GM12878 (cell line): ENCODE data around the gene STARD5.

Source experiments
- GABPA ChIP-seq: IDR thresholded peaks from 2 replicates; pipeline ENCODE4 v1.6.1; 2014; ENCODE audit warnings: antibody characterized with exemption, low read depth, mild to moderate bottlenecking, inconsistent platforms
- POLR2AphosphoS5 ChIP-seq: IDR thresholded peaks from 2 replicates; pipeline ENCODE4 v1.6.1; 2011; ENCODE audit warnings: mild to moderate bottlenecking, low read length, inconsistent platforms

GRCh38 chr15:81326466-81327212 lies 2.7 kb upstream of the STARD5 start:
- TF ChIP-seq GABPA (no peak), POLR2AphosphoS5 (no peak)
